Panc1 (cell line): ENCODE data around the gene HAO1. TPM values are rescaled to one million over a fixed set of nuclear protein-coding genes. Genes with fewer than 3 reads are reported as not detected.

Source experiments
- ATAC-seq: fragments of 200-7000 bp; cut with Tn5 transposase; 2 replicates; pipeline ENCODE4 v1.9.1; 2020; ENCODE audit warnings: mild to moderate bottlenecking, moderate library complexity
- BruUV-seq: library from RNA; stranded (reverse); fragments of 400-500 nt; replicated peaks from 2 replicates; lab custom pipeline; 2021; lab: Mats Ljungman, UMichigan
- CTCF ChIA-PET: fragments of 300-600 bp; sonication (Branson Sonifier 250); formaldehyde crosslinking; loops from one replicate; lab custom pipeline; 2022; ENCODE audit warnings: antibody characterized with exemption; lab: Charles Lee
- POLR2A ChIA-PET: fragments of 300-600 bp; sonication (Branson Sonifier 250); formaldehyde crosslinking; loops from one replicate; lab custom pipeline; 2022; ENCODE audit warnings: antibody characterized with exemption; lab: Charles Lee
- DNase-seq: peaks from one replicate; pipeline ENCODE4 v3.0.0-alpha.2; 2010; ENCODE audit warnings: low read depth, low spot score
- H3K27ac ChIP-seq: 2 replicates; pipeline ENCODE4 v1.5.1; 2011; ENCODE audit warnings: mild to moderate bottlenecking, low read length, inconsistent platforms
- H3K27me3 ChIP-seq: fragments of 200-500 bp; sonication (Bioruptor generic); 2 replicates; pipeline ENCODE4 v1.6.0; 2014; ENCODE audit warnings: low read length, inconsistent platforms; ENCODE audit not compliant: control insufficient read depth, insufficient read depth
- H3K36me3 ChIP-seq: fragments of 200-500 bp; sonication (Bioruptor generic); 2 replicates; pipeline ENCODE4 v1.5.1; 2014; ENCODE audit warnings: inconsistent platforms, mild to moderate bottlenecking, low read length, moderate library complexity; ENCODE audit not compliant: control insufficient read depth, insufficient read depth
- H3K4me1 ChIP-seq: 2 replicates; pipeline ENCODE4 v1.5.1; 2011; ENCODE audit warnings: inconsistent platforms, mild to moderate bottlenecking, low read length, moderate library complexity; ENCODE audit not compliant: control insufficient read depth, insufficient read depth
- H3K4me3 ChIP-seq, 2 experiments: 2 replicates each; pipeline ENCODE4 v1.5.1; 2011 to 2012; ENCODE audit warnings: low read depth in 2 of 2, low read length in 2 of 2, mild to moderate bottlenecking in 2 of 2, inconsistent platforms in 1 of 2, moderate library complexity in 1 of 2
- H3K9me3 ChIP-seq: fragments of 200-500 bp; sonication (Bioruptor generic); 2 replicates; pipeline ENCODE4 v1.5.1; 2014; ENCODE audit warnings: low read depth, mild to moderate bottlenecking, inconsistent platforms, low read length, moderate library complexity; ENCODE audit not compliant: control insufficient read depth, insufficient read depth
- CTCF ChIP-seq: fragments of 450-650 bp; IDR thresholded peaks from 2 replicates; pipeline ENCODE4 v1.5.1; 2017; ENCODE audit warnings: mild to moderate bottlenecking
- POLR2AphosphoS5 ChIP-seq: IDR thresholded peaks from 2 replicates; pipeline ENCODE4 v1.6.1; 2012; ENCODE audit warnings: mild to moderate bottlenecking, low read depth, low read length, moderate library complexity
- REST ChIP-seq, 2 experiments: IDR thresholded peaks; 2 replicates each; pipeline ENCODE4 v1.6.1; 2011 to 2012; ENCODE audit warnings: low read depth in 2 of 2, control low read depth in 1 of 2, low read length in 1 of 2, mild to moderate bottlenecking in 1 of 2, moderate library complexity in 1 of 2; ENCODE audit not compliant: insufficient read depth in 1 of 2
- SIN3A ChIP-seq: IDR thresholded peaks from 2 replicates; pipeline ENCODE4 v1.6.1; 2012; ENCODE audit warnings: low read depth, mild to moderate bottlenecking, low read length, moderate library complexity, borderline replicate concordance; ENCODE audit not compliant: insufficient read depth
- TCF7L2 ChIP-seq: IDR thresholded peaks from 2 replicates; pipeline ENCODE4 v1.6.1; 2011; ENCODE audit warnings: mild to moderate bottlenecking, low read depth, low read length, inconsistent platforms
- in situ Hi-C: cut with HindIII; loops from 2 replicates; pipeline ENCODE4 v1.10.0; 2016; ENCODE audit warnings: low sequenced_read_pairs, low pct_unique_long_range_greater_than_20kb
- intact Hi-C: fragments of 100-400 bp; cut with micrococcal nuclease; formaldehyde crosslinking; loops from one replicate; pipeline ENCODE4 v1.10.0; 2022; ENCODE audit not compliant: unreplicated experiment
- total RNA-seq: library from RNA; stranded (reverse); gene quantifications from one replicate; pipeline ENCODE4 v1.2.1, GENCODE V29; 2021; ENCODE audit not compliant: unreplicated experiment

HAO1 gene
- total RNA-seq, 1 experiment from 2014 or later: 0.13 TPM

- H3K27me3 ChIP-seq: no peaks in the 10 kb centered on the region
- BruUV-seq: no TSS peak
- intact Hi-C loops (no loop called here), in situ Hi-C loops (no loop called here)
- ATAC-seq (no peak), DNase-seq (no peak)
- CTCF ChIA-PET: no interaction called here
- POLR2A ChIA-PET: no interaction called here
- H3K4me3 ChIP-seq: no peak overlapping the region
- no peaks in the 10 kb centered on the region for H3K36me3 ChIP-seq
- TF ChIP-seq POLR2AphosphoS5 (no peak), REST (IDR thresholded peaks at IDR 0.05; ENCODE audit: insufficient read depth in 1 of 2, low read depth in 2 of 2, low read length in 1 of 2) (no peak), CTCF (no peak), TCF7L2 (no peak), SIN3A (no peak)
- H3K4me1 ChIP-seq: no peaks in the 10 kb centered on the region
- no peaks in the 10 kb centered on the region for H3K9me3 ChIP-seq
- H3K27ac ChIP-seq: no peak overlapping the region
Observed at GRCh38 chr20:7985916-7986315, 45.7 kb upstream of the HAO1 start.

- CTCF ChIA-PET: no interaction called here
- BruUV-seq: no TSS peak
- Histone ChIP-seq H3K27ac (no peak overlapping the region), H3K9me3 (no peaks in the 10 kb centered on the region), H3K36me3 (no peaks in the 10 kb centered on the region), H3K4me3 (no peak overlapping the region), H3K4me1 (no peaks in the 10 kb centered on the region), H3K27me3 (no peaks in the 10 kb centered on the region)
- POLR2A ChIA-PET: no interaction called here
- no peak for TF ChIP-seq POLR2AphosphoS5
- no peak for TF ChIP-seq CTCF
- ATAC-seq (no peak), DNase-seq (no peak)
- in situ Hi-C loops: no loop called here
- intact Hi-C loops: no loop called here
Observed at GRCh38 chr20:7984192-7984591, 43.9 kb upstream of the HAO1 start.

GRCh38 chr20:7981374-7981773 lies 41.1 kb upstream of the HAO1 start:
- in situ Hi-C loops (no loop called here), intact Hi-C loops (no loop called here)
- ATAC-seq (no peak), DNase-seq (no peak)
- ChIA-PET POLR2A (no interaction called here), CTCF (no interaction called here)
- BruUV-seq: no TSS peak
- Histone ChIP-seq H3K4me3 (no peak overlapping the region), H3K27me3 (no peaks in the 10 kb centered on the region), H3K36me3 (no peaks in the 10 kb centered on the region), H3K27ac (no peak overlapping the region), H3K9me3 (no peaks in the 10 kb centered on the region), H3K4me1 (no peaks in the 10 kb centered on the region)
- TF ChIP-seq TCF7L2 (no peak), SIN3A (no peak), POLR2AphosphoS5 (no peak), REST (IDR thresholded peaks at IDR 0.05; ENCODE audit: insufficient read depth in 1 of 2, low read depth in 2 of 2, low read length in 1 of 2) (no peak), CTCF (no peak)
